Ovary (tissue), 9 donors: Measurements from ENCODE around the gene KRTAP10-5. TPM values are rescaled to one million over a fixed set of nuclear protein-coding genes. Genes with fewer than 3 reads are reported as not detected.

Experiments used
- DNase-seq, 5 donors: peaks; one replicate each; pipeline ENCODE4 v3.0.0-alpha.2; 2019 to 2020
- H3K27ac ChIP-seq, 2 donors: fragments of 200-600 bp; one replicate each; pipeline versions ENCODE4 v1.5.1 to v1.8.0; 2019 to 2022
- H3K27me3 ChIP-seq: fragments of 200-600 bp; one replicate; pipeline ENCODE4 v1.8.0; 2022
- H3K36me3 ChIP-seq: fragments of 200-600 bp; sonication (generic); one replicate; pipeline ENCODE4 v1.5.1; 2019
- H3K4me1 ChIP-seq: one replicate; pipeline ENCODE4 v1.8.1; 2013; ENCODE audit warnings: mild to moderate bottlenecking, moderate library complexity; ENCODE audit not compliant: insufficient read depth
- H3K4me3 ChIP-seq: fragments of 200-600 bp; sonication (generic); one replicate; pipeline ENCODE4 v1.5.1; 2017
- H3K9me3 ChIP-seq, 2 donors: fragments of 200-600 bp in 1 of 2; sonication (generic) in 1 of 2; one replicate each; pipeline versions ENCODE4 v1.5.1 to v1.8.1; 2013 to 2019; ENCODE audit warnings: mild to moderate bottlenecking in 1 of 2, moderate library complexity in 1 of 2
- EP300 ChIP-seq: sonication (generic); formaldehyde crosslinking; IDR thresholded peaks from one replicate; pipeline ENCODE4 v1.6.1; 2017; ENCODE audit warnings: antibody characterized with exemption
- POLR2A ChIP-seq: fragments of 450-650 bp; IDR thresholded peaks from one replicate; pipeline ENCODE4 v1.6.1; 2017; ENCODE audit warnings: antibody characterized with exemption, mild to moderate bottlenecking, moderate library complexity
- WGBS, 3 donors: extraction: QIAGEN DNeasy Blood & Tissue Kit in 1 of 3; methylation state at CpG; one replicate each; pipeline versions ENCODE4 v1.1.5 to v1.1.7; 2013 to 2017; 5-methylcytosine and 5-hydroxymethylcytosine counted together
- intact Hi-C, 4 donors: fragments of 100-400 bp; cut with DNase I; formaldehyde crosslinking; loops; one replicate each; pipeline versions ENCODE4 v1.11.0 to v1.15.1; 2022 to 2023
- polyA plus RNA-seq, 2 donors: library from polyadenylated mRNA; stranded (reverse); fragments of 200-250 nt in 1 of 2; fragments of 350-450 nt in 1 of 2; fragmentation: Illumina TruSeq in 1 of 2; extraction: RNeasy Lipid Tissue Mini Kit (QIAGEN cat#74804) in 1 of 2; gene quantifications; one replicate each; pipeline ENCODE4 v1.2.3, GENCODE V29; 2013 to 2014
- total RNA-seq, 7 donors: library from RNA; depleted of rRNA in 2 of 7; stranded (reverse); fragments of >200 nt in 2 of 7; fragmentation: NEBNext Ultra II Directional in 3 of 7; extraction: Animal tissue kit (Norgen Biotek cat#: 25700) in 3 of 7; gene quantifications; one replicate each; pipeline versions ENCODE4 v1.1.0 to v1.2.4, GENCODE V29; 2016 to 2023
- TF ChIP-seq, protein P1 (sequence below), 3 donors: fragments of 450-650 bp in 2 of 3; fragments of 200-600 bp in 1 of 3; IDR thresholded peaks; one replicate each; pipeline versions ENCODE4 v1.5.1 to v1.8.0; 2016 to 2022; ENCODE audit warnings: antibody characterized with exemption in 3 of 3, mild to moderate bottlenecking in 1 of 3
- donor health status: DM: no; HTN: no; CAD: no; lungs with moderate emphysema.
- donor health status: DM: no; HTN: no; CAD: no.
- donor health status: Bipolar disorder and iron deficiency.
- donor health status: DM: yes; HTN: yes; CAD: no.
- donor health status: DM: no; HTN: no; CAD: no.
- donor health status: DM: yes; HTN: yes; CAD: no.

KRTAP10-5 gene
- total and polyA plus RNA-seq, 9 donors = not detected

DNA sequence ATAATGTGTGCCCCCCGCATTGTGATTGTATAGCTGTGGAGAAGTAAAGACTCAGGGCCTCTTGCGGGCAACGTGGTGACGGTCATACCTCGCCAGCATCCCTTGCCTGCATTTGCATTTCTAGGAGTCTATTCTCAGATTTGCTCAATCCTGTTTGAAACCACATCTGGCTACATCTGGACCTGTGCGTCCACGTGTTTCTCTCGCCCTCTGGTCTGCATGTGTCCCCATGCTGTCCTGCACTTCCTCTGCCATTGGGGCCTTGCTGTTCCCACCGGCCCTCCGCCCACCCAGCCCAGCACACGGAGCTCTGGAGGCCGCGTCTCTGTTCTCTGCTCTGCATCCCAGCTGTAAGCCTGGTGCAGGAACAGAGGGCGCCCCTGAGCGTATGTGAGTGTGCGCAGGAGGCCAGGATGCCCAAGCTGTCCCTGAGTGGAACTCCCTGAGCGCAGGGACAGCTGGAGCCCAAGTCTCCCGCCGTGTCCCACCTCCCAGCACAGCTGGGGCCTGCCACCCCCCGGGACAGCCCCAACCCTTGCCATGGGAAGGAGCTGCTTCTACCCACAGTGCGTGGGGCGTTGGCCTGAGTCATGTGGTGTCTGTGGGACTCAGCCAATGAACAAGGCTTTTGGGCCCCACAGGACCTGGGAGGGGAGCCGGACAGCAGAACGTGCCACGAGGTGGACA is 30.7 kb downstream of the KRTAP10-5 start:
- intact Hi-C loops = no loop called here
- Histone ChIP-seq H3K36me3 (no peaks in the 10 kb centered on the region), H3K27me3 (no peaks in the 10 kb centered on the region), H3K27ac (no peak overlapping the region), H3K4me1 (no peaks in the 10 kb centered on the region), H3K9me3 (peaks cover 0 to 3% of the 10 kb centered on the region in 2 donors), H3K4me3 (no peak overlapping the region)
- 69 to 72% (median 70%) methylated on average over 25 of the region's 25 CpGs for WGBS, 3 donors
- no peak for DNase-seq
- TF ChIP-seq EP300 (no peak), POLR2A (no peak)
- TF ChIP-seq, protein P1, sequence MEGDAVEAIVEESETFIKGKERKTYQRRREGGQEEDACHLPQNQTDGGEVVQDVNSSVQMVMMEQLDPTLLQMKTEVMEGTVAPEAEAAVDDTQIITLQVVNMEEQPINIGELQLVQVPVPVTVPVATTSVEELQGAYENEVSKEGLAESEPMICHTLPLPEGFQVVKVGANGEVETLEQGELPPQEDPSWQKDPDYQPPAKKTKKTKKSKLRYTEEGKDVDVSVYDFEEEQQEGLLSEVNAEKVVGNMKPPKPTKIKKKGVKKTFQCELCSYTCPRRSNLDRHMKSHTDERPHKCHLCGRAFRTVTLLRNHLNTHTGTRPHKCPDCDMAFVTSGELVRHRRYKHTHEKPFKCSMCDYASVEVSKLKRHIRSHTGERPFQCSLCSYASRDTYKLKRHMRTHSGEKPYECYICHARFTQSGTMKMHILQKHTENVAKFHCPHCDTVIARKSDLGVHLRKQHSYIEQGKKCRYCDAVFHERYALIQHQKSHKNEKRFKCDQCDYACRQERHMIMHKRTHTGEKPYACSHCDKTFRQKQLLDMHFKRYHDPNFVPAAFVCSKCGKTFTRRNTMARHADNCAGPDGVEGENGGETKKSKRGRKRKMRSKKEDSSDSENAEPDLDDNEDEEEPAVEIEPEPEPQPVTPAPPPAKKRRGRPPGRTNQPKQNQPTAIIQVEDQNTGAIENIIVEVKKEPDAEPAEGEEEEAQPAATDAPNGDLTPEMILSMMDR (IDR thresholded peaks at IDR 0.05) = no peak

DNA sequence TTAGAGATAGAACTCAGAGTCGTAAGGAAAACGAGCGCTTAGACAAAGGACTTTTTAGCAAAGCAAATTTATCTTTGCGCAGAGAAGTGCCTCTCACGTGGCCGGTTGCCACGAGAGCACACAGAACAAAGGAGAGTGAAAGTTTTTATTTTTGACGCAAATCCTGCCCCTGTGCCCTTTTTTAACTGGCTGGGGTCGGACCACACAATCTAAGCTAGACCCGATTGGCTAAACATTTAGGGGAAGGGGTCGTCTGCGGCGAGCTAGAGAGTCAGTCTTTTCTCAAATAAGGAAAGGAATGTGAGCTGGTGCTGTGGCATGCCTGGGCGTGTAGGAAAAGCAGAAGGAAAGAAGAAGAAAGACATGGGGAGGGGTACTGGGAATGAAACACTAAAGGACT is 31.5 kb downstream of the KRTAP10-5 start:
- intact Hi-C loops = no loop called here
- WGBS, 3 donors = 17 to 19% (median 17%) methylated on average over 14 of the region's 14 CpGs
- no peaks in the 10 kb centered on the region for H3K36me3 ChIP-seq
- no peaks in the 10 kb centered on the region for H3K4me1 ChIP-seq
- no peak overlapping the region for H3K4me3 ChIP-seq
- H3K9me3 ChIP-seq = peaks cover 0 to 3% of the 10 kb centered on the region in 2 donors
- H3K27ac ChIP-seq = no peak overlapping the region
- H3K27me3 ChIP-seq = no peaks in the 10 kb centered on the region
- DNase-seq = no peak
- TF ChIP-seq EP300 (no peak), POLR2A (no peak)
- TF ChIP-seq, protein P1 (IDR thresholded peaks at IDR 0.05) = no peak

DNA sequence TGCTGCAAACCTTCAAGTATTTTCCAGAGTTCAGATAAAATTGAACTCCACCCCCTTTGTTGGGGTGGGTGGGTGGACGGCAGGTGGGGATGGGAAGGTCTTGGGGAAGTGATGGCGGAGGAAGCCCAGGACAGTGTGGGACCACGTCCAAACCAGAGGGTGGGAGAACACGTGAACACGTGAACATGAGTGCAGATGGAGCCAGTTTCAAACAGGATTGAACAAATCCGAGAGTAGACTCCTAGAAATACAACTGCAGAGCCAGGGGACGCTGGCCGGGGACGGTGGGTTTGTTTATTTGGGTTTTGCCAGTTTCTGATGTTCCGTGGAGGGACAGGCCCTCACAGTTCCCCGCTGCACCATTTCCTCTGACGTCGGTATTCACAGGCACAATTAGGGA is 32.0 kb downstream of the KRTAP10-5 start:
- Histone ChIP-seq H3K27ac (no peak overlapping the region), H3K36me3 (no peaks in the 10 kb centered on the region), H3K9me3 (peaks cover 0 to 3% of the 10 kb centered on the region in 2 donors), H3K4me1 (no peaks in the 10 kb centered on the region), H3K4me3 (no peak overlapping the region), H3K27me3 (no peaks in the 10 kb centered on the region)
- WGBS, 3 donors = 50 to 59% (median 52%) methylated on average over 13 of the region's 13 CpGs
- intact Hi-C loops = no loop called here
- TF ChIP-seq EP300 (no peak), POLR2A (no peak)
- TF ChIP-seq, protein P1 (IDR thresholded peaks at IDR 0.05) = no peak
- no peak for DNase-seq

DNA sequence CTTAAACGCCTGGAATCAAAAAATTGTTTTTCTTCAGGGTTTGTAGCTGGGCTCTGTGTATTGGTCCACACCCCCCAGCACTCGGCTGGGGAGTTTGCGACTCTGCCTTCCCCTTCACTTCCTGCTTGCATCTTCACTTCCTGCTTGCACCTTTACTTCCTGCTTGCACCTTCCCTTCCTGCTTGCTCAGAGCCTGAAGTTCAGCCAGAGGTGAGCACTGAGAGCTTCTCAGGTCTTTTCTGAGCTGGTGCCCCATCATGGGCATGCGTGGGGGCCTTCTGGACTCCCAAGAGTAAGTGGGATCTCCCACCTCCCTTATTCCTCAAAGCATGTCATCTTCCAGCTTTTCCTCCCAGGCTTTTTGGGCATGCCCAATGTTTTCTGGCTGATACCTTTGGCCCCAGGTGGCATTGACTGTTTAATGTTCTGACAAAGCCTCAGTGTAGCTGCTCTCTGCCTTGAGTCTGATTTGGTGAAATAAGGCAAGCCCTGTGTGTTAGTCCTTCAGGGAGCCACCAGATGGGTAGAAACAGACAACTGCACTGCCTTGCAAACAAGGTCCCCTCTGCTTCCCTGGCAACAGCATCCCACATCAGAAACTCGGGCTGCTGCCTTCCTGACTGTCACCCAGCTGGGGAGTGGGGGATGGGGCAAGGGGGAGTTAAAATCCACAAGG is 32.6 kb downstream of the KRTAP10-5 start:
- Histone ChIP-seq H3K36me3 (no peaks in the 10 kb centered on the region), H3K4me3 (no peak overlapping the region), H3K27me3 (no peaks in the 10 kb centered on the region), H3K4me1 (no peaks in the 10 kb centered on the region), H3K27ac (no peak overlapping the region), H3K9me3 (peaks cover 0 to 3% of the 10 kb centered on the region in 2 donors)
- WGBS, 3 donors = 56 to 59% (median 56%) methylated on average over 5 of the region's 5 CpGs
- intact Hi-C loops = no loop called here
- no peak for DNase-seq
- TF ChIP-seq EP300 (no peak), POLR2A (no peak)
- TF ChIP-seq, protein P1 (IDR thresholded peaks at IDR 0.05) = no peak
